NAMALWA (cell line): ENCODE results near the gene SNX11.

Source experiments
- DNase-seq: peaks from one replicate; pipeline ENCODE4 v3.0.0-alpha.2; 2015; ENCODE audit warnings: low spot score

The SNX11 gene

GRCh38 chr17:48161127-48161905 is 53.8 kb downstream of the SNX11 start:
- no peak for DNase-seq

DNA sequence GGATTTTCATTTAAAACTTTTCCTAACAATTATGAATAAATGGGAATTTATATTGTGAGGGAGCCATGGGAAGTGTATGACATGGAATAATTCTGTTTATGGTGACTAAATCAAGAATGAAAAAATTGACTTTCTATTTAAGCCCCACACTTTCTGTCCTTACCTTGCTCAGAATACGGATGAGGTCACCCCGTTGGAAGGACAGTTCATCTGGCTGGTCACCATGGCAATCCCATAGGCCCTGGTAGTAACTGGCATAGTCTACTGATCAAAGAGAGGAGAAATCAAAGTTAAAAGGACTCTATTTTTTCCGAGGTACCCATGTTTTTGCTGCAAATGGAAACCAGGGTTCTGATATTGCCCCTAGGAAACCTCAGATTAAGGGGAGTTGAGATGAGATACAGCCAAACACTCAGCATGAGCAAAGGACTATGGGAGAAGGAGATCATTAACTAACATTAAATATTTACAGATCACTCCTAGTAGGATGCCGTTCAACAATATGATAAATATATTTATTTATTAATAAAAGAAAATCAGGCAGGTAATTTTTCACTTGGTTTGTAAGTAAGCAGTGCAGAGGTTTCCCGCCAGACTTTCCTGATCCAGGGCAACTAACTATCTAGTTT is 54.9 kb downstream of the SNX11 start:
- DNase-seq, result no peak

DNA sequence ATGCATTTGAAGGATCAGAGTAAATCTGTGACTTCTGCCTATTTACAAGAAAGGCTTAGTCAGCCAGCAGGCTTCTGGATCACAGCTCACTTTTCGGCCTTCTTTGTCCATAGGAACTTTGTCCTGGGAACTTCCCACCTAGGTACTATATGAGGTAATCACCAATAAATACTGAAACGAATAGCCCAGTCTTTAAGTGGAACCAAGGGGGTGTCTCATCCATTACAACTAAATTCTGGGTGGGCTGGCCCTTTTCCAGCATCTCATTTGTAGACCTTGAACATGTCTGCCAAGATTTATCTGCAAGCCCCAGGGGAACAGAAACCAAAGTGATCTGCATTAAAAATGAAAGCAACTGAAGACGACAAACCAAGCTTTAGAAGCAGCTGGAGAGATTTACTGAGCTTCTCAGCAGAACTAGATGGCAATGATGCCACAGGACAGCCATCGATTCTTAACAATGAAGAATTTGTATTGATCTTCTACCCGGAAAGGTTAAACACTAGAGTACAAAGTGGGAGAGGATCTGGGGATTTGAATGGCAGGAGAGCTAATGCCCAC is 55.5 kb downstream of the SNX11 start:
- DNase-seq, result peak; percentile 48

DNA sequence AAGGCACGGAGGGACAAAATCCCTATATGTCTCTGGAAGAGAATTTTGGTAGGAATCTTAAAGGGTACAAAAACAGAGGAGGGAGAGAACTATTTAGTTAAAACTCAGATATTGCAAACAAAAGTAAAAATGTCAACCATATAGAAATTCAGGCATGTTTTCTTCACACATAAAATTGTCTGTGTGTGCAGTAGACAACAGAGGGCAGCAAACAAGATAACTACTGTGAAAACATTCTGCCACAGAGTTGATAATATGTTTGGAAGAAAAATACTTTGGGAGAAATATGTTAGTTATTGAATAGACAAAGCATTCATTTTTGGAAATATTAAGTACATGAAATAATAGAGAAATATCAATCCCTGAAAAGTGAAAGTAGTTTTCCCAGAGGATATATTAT is 56.2 kb downstream of the SNX11 start:
- peak; percentile 19 for DNase-seq

- no peak for DNase-seq
Observed at GRCh38 chr17:48169926-48170325, 62.4 kb downstream of the SNX11 start.
